OCI-M2 (cell line): Measurements from ENCODE around the gene KCNQ1OT1.

Source experiments
- DNase-seq: peaks from one replicate; lab custom pipeline; 2025; ENCODE audit not compliant: unreplicated experiment; lab: John Stamatoyannopoulos, UW

The KCNQ1OT1 gene

GRCh38 chr11:2612884-2613571 is 86.8 kb downstream of the KCNQ1OT1 start:
- no peak for DNase-seq

GRCh38 chr11:2609345-2609744 is 90.4 kb downstream of the KCNQ1OT1 start:
- DNase-seq, result no peak

GRCh38 chr11:2599561-2600189 is 100.1 kb downstream of the KCNQ1OT1 start:
- DNase-seq, result no peak

GRCh38 chr11:2595204-2595603 is 104.6 kb downstream of the KCNQ1OT1 start:
- no peak for DNase-seq

- DNase-seq, result no peak
Observed at GRCh38 chr11:2594267-2594666, 105.5 kb downstream of the KCNQ1OT1 start.

GRCh38 chr11:2593393-2593950 is 106.3 kb downstream of the KCNQ1OT1 start:
- DNase-seq, result no peak

- DNase-seq, result no peak
Observed at GRCh38 chr11:2592559-2593392, 107.0 kb downstream of the KCNQ1OT1 start.

DNA sequence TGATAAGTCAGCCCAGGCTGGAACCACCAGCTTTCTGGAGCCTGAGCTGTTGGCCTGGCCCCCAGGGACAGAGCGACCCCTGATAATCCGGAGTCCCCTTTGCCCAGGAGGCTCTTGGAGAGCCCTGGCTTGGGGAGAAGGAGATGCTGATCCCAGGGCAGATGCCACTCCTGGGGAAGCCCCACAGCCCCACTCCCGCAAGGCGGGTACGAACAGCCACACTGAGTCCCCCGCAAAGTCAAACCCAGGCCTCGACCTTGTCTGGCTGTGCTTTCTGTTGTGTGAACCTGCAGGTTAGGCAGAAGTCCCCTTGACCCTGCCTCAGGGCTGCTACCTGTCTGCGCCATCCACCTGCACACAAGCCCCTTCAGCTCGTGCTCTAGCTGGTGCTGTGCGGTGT is 108.0 kb downstream of the KCNQ1OT1 start:
- DNase-seq, result no peak

GRCh38 chr11:2590965-2591754 is 108.6 kb downstream of the KCNQ1OT1 start:
- DNase-seq, result no peak

DNA sequence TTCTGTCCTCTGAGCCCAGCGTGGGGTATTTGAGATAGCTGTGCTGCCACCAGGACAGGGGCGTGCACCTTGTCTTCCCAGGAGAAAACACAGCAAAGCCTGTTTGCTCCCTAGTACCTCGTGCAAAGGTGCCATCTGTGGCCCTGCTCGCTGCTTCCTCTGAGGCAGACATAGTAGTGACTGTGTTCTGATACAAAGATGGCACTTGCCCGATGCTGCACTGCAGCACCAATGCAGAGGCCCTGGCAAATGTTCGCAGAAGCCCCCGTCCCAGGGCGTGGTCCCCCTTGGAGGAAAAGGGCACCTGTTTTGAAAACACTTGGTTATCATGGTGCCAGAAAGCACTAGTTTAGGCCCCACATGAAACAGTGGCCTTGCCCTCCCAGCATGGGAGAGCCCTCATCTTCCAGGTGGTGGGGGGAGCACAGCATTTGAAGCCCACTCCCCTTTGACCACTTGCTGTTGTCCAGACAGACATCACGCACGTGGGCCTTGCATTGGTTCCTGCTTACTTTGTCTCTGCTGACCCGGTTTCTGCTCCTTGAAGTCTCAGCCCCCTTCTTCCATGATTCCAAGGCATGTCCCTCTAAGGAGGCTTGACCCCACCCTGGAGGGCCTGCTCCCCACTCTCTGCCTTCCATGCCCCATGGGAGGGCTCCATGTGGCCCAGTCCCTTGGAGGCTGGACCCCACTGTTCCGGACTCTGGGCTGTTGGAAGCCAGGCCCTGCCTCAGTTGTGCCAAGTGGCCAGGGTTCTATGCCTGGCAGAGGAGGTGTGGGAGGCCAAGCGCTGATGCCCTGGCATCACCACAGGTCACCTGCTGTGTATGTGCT is 109.4 kb downstream of the KCNQ1OT1 start:
- no peak for DNase-seq

- DNase-seq, result no peak
Observed at GRCh38 chr11:2589538-2589934, 110.3 kb downstream of the KCNQ1OT1 start.

DNA sequence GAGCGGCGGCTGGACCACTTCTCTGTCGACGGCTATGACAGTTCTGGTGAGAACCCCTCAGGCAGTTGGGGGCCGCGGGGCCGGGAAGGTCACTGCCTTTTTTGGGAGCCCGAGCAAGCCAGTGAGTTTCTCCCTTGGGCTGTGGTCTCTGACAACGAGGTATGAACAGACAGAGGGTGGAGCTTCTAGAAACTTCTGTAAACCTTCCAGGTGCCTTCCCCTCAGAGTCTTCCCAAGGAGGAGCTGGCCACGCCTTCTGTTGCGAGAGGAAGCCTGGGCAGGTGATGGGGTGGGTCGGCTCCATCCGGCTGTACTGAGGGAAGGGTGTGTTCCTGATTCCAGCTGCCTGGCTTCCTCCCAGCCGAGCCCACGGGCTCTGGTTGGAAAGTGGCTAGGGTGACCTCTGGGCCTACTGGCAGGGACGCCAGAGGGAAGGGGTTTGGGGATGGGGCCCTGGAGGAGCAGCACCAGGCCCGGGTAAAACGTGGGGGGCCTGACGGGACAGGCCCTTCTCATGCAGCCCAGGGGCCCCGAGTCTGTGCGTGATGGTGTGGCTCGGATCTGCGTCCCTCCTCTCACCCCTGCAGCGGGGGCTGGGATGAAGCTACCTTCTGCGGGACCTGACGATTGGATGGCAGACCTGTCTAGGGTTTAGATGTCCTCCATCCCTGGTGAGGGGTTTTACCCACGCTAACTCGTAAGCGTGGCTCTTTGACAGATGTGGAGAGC is 110.8 kb downstream of the KCNQ1OT1 start:
- DNase-seq, result no peak

DNA sequence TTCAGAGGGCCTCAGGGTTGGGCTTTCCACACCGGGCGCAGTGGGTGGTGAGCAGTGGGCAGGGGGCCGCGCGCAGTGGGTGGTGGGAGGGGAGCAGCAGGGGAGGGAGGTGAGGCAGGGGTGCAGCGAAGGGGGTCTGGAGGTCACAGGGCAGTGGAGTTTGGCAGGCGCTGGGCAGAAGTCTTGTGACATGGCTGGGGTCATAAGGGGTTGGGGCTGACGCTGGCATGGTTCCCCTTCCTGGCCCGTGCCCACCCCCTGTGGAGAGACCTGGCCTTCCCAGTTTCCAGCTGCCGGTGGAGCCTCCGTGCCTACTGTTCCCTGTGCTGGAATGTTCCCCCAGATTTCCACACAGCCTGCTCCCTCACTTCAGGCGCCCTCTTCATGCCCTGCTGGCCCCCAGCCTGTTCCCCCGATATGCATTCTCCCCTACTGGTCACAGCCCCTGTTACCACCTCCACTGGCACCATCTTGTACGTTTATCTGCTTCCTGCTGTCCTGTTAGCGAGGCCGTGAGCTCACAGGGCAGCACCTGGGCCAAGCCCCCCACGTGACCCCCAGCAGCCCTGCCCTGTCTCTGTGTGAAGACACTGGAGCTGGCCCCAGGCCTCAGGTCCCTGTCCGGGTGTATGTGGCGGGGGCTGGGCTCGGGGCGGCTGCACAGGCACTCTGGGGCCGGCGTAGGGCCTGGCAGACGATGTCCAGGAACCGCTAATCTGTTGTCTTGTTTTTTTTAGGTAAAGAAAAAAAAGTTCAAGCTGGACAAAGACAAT is 111.6 kb downstream of the KCNQ1OT1 start:
- DNase-seq, result no peak

GRCh38 chr11:2587132-2587930 is 112.5 kb downstream of the KCNQ1OT1 start:
- DNase-seq, result no peak

DNA sequence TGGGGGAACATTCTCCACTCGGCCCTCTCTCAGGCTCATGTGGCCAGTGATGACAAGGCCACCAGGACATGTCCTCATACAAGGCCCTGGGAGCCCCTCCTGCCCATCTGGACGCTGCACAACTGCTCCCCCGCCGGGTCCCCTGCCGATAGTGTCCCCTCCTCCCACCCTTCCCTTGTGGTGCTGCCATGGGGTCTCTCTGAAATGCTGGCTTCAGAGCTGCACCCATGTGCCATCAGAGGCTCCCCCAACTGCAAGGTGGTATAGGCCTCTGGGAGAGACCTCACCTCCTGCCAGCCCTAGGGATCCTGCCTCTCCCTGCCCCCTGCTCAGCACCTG is 113.0 kb downstream of the KCNQ1OT1 start:
- DNase-seq, result no peak

- no peak for DNase-seq
Observed at GRCh38 chr11:2586087-2586792, 113.6 kb downstream of the KCNQ1OT1 start.

GRCh38 chr11:2585566-2586086 is 114.2 kb downstream of the KCNQ1OT1 start:
- no peak for DNase-seq
